HepG2 (cell line): ENCODE data around the gene SLC16A14. TPM values are rescaled to one million over a fixed set of nuclear protein-coding genes. Genes with fewer than 3 reads are reported as not detected.

Experiments
- ATF7-NPFF ChIP-seq: sonication (generic); formaldehyde crosslinking; IDR thresholded peaks from 2 replicates; pipeline ENCODE4 v1.8.1; 2023; ENCODE audit warnings: mild to moderate bottlenecking, low read depth, missing genetic modification reagents, moderate library complexity
- BRD4 ChIP-seq: sonication (generic); formaldehyde crosslinking; IDR thresholded peaks from 2 replicates; pipeline ENCODE4 v1.4.0; 2020; ENCODE audit warnings: missing genetic modification reagents
- BRF2 ChIP-seq: sonication (generic); formaldehyde crosslinking; IDR thresholded peaks from 2 replicates; pipeline ENCODE4 v1.8.1; 2022; ENCODE audit warnings: mild to moderate bottlenecking, missing genetic modification reagents
- ELF3 ChIP-seq: IDR thresholded peaks from 2 replicates; pipeline ENCODE4 v1.6.1; 2016; ENCODE audit warnings: missing genetic modification reagents, missing compliant biosample characterization
- FOXO4 ChIP-seq: sonication (generic); formaldehyde crosslinking; conservative IDR thresholded peaks from 2 replicates; pipeline ENCODE4 v1.8.1; 2023; ENCODE audit warnings: missing genetic modification reagents
- GABPA ChIP-seq, 2 experiments: IDR thresholded peaks; 2 replicates each; pipeline ENCODE4 v1.6.1; 2011 to 2016; ENCODE audit warnings: low read depth in 2 of 2, low read length in 1 of 2, missing biosample characterization in 1 of 2, missing genetic modification characterization in 1 of 2
- GATA4 ChIP-seq: sonication (generic); IDR thresholded peaks from 2 replicates; pipeline ENCODE4 v1.6.1; 2016; ENCODE audit warnings: antibody characterized with exemption, low read depth, borderline replicate concordance
- HHEX ChIP-seq: IDR thresholded peaks from 2 replicates; pipeline ENCODE4 v1.6.1; 2016; ENCODE audit warnings: control low read depth
- ISX ChIP-seq: sonication (generic); formaldehyde crosslinking; conservative IDR thresholded peaks from 2 replicates; pipeline ENCODE4 v1.5.0; 2020; ENCODE audit warnings: missing genetic modification reagents
- MAFF ChIP-seq: IDR thresholded peaks from 2 replicates; pipeline ENCODE4 v1.6.1; 2011; ENCODE audit warnings: low read depth, low read length, improper control_type of control experiment
- PPARG ChIP-seq: conservative IDR thresholded peaks from 2 replicates; pipeline ENCODE4 v1.6.1; 2016; ENCODE audit warnings: missing biosample characterization, missing genetic modification reagents
- RFX5 ChIP-seq: IDR thresholded peaks from 2 replicates; pipeline ENCODE4 v1.6.1; 2011; ENCODE audit warnings: low read depth, low read length, improper control_type of control experiment
- SOX5 ChIP-seq: IDR thresholded peaks from 2 replicates; pipeline ENCODE4 v1.6.1; 2016; ENCODE audit warnings: borderline replicate concordance
- TRIM22 ChIP-seq: fragments of 450-650 bp; IDR thresholded peaks from 2 replicates; pipeline ENCODE4 v1.6.1; 2017
- ZBTB44 ChIP-seq: sonication (generic); formaldehyde crosslinking; IDR thresholded peaks from 2 replicates; pipeline ENCODE4 v1.4.0; 2020; ENCODE audit warnings: missing genetic modification reagents
- ZNF24 ChIP-seq: fragments of 450-650 bp; IDR thresholded peaks from 2 replicates; pipeline ENCODE4 v1.6.1; 2017; ENCODE audit warnings: antibody characterized with exemption, mild to moderate bottlenecking
- ZNF343 ChIP-seq: sonication (generic); formaldehyde crosslinking; IDR thresholded peaks from 2 replicates; pipeline ENCODE4 v1.4.0; 2020; ENCODE audit warnings: mild to moderate bottlenecking, missing genetic modification reagents
- ZNF362 ChIP-seq: sonication (generic); formaldehyde crosslinking; IDR thresholded peaks from 2 replicates; pipeline ENCODE4 v1.4.0; 2020; ENCODE audit warnings: missing genetic modification reagents, mild to moderate bottlenecking, borderline replicate concordance
- ZNF451 ChIP-seq: sonication (generic); formaldehyde crosslinking; IDR thresholded peaks from 2 replicates; pipeline ENCODE4 v1.5.0; 2020; ENCODE audit warnings: mild to moderate bottlenecking, missing genetic modification reagents
- ZNF704 ChIP-seq: sonication (generic); formaldehyde crosslinking; IDR thresholded peaks from 2 replicates; pipeline ENCODE4 v1.8.1; 2023; ENCODE audit warnings: mild to moderate bottlenecking, inconsistent platforms, moderate library complexity, missing genetic modification reagents, borderline replicate concordance
- ZNF724P ChIP-seq: sonication (generic); formaldehyde crosslinking; IDR thresholded peaks from 2 replicates; pipeline ENCODE4 v1.8.0; 2022; ENCODE audit warnings: missing genetic modification reagents, borderline replicate concordance
- ZNF850 ChIP-seq: sonication (generic); formaldehyde crosslinking; conservative IDR thresholded peaks from 2 replicates; pipeline ENCODE4 v1.9.0; 2021; ENCODE audit warnings: mild to moderate bottlenecking, missing genetic modification reagents
- polyA plus RNA-seq, 8 experiments: library from polyadenylated mRNA; depleted of rRNA in 3 of 8; stranded (reverse) in 7 of 8; unstranded in 1 of 8; fragments of >200 nt; fragmentation: Illumina TruSeq in 4 of 8; extraction: Trizol in 4 of 8; gene quantifications; 2 replicates each; pipeline versions ENCODE4 v1.2.1 to v1.2.3, GENCODE V29; 2011 to 2016; ENCODE audit warnings: low read depth in 4 of 8, missing spikeins in 1 of 8, mixed read lengths in 1 of 8; ENCODE audit not compliant: insufficient read depth in 1 of 8
- total RNA-seq, 5 experiments: library from RNA; depleted of rRNA; stranded (reverse); fragments of >200 nt; fragmentation: Illumina TruSeq; extraction: Trizol; gene quantifications; 2 replicates each; pipeline ENCODE4 v1.2.3, GENCODE V29; 2016; ENCODE audit warnings: low read depth in 1 of 5

Gene SLC16A14
- total and polyA plus RNA-seq, 2 of the 13 experiments (the other 11 are each of a cell fraction or from before 2014, with no cell fraction given) = 0.05 TPM; not detected in 1

- TF ChIP-seq MAFF = peak; percentile 54
- no peak for TF ChIP-seq GABPA (IDR thresholded peaks at IDR 0.05; ENCODE audit: low read depth, low read length)
- peak; percentile 10; the same call in 1 of the 2 replicates for TF ChIP-seq GABPA (CRISPR knock-in tag; IDR thresholded peaks at IDR 0.05; ENCODE audit: low read depth)
- no peak for TF ChIP-seq ZNF850 (CRISPR knock-in tag)
- 0 out of 2 replicates have a peak, but pooled peaks have one; percentile 11 for TF ChIP-seq ZNF24
- TF ChIP-seq ZNF451 = no peak
- 0 out of 2 replicates have a peak, but pooled peaks have one; percentile 16 for TF ChIP-seq PPARG (CRISPR knock-in tag)
- TF ChIP-seq BRF2 = no peak; the same call in 1 of the 2 replicates
- TF ChIP-seq GATA4 = no peak
- TF ChIP-seq TRIM22 = no peak
- no peak for TF ChIP-seq ZNF343 (CRISPR knock-in tag)
- no peak for TF ChIP-seq HHEX (CRISPR knock-in tag)
- TF ChIP-seq SOX5 (CRISPR knock-in tag) = no peak
- no peak for TF ChIP-seq RFX5
- TF ChIP-seq ZNF704 = no peak
- no peak for TF ChIP-seq ZBTB44 (CRISPR knock-in tag)
- no peak for TF ChIP-seq ZNF724P (CRISPR knock-in tag)
- no peak for TF ChIP-seq ATF7-NPFF (CRISPR knock-in tag)
- TF ChIP-seq ZNF362 (CRISPR knock-in tag) = no peak
- 0 out of 2 replicates have a peak, but pooled peaks have one; percentile 20 for TF ChIP-seq ELF3
- no peak for TF ChIP-seq FOXO4 (CRISPR knock-in tag)
- no peak for TF ChIP-seq ISX
- TF ChIP-seq BRD4 (CRISPR knock-in tag) = no peak
Measured at GRCh38 chr2:230007931-230008707, 60.6 kb downstream of the SLC16A14 start (continued).
